Gastroesophageal sphincter (tissue), 4 donors: Measurements from ENCODE around the gene HSD11B1L. TPM values are rescaled to one million over a fixed set of nuclear protein-coding genes. Genes with fewer than 3 reads are reported as not detected.

Experiments
- ATAC-seq: fragments of 150-250 bp; one replicate; pipeline ENCODE4 v1.9.1; 2016; ENCODE audit warnings: mild to moderate bottlenecking, moderate library complexity
- H3K27ac ChIP-seq, 4 donors: fragments of 200-600 bp; sonication (generic) in 3 of 4; 1 replicate in 3 of 4; 2 replicates in 1 of 4; pipeline ENCODE4 v1.5.1; 2016 to 2019
- H3K27me3 ChIP-seq: fragments of 200-600 bp; sonication (generic); one replicate; pipeline ENCODE4 v1.5.1; 2019
- H3K36me3 ChIP-seq, 2 donors: fragments of 200-600 bp; sonication (generic); one replicate each; pipeline ENCODE4 v1.5.1; 2019; ENCODE audit warnings: control low read depth in 1 of 2
- H3K4me1 ChIP-seq, 3 donors: fragments of 200-600 bp; sonication (generic); 1 replicate in 2 of 3; 2 replicates in 1 of 3; pipeline ENCODE4 v1.5.1; 2016 to 2019; ENCODE audit warnings: control low read depth in 2 of 3
- H3K4me3 ChIP-seq, 2 donors: fragments of 200-600 bp; sonication (generic); one replicate each; pipeline ENCODE4 v1.5.1; 2019; ENCODE audit warnings: mild to moderate bottlenecking in 1 of 2, moderate library complexity in 1 of 2
- H3K9me3 ChIP-seq, 3 donors: fragments of 200-600 bp; sonication (generic); one replicate each; pipeline ENCODE4 v1.5.1; 2017 to 2019; ENCODE audit warnings: control low read depth in 2 of 3
- CTCF ChIP-seq, 4 experiments: fragments of 200-600 bp in 2 of 4; fragments of 450-650 bp in 2 of 4; sonication (generic) in 1 of 4; IDR thresholded peaks; one replicate each; pipeline ENCODE4 v1.5.1; 2017 to 2019; ENCODE audit warnings: antibody characterized with exemption in 4 of 4, mild to moderate bottlenecking in 2 of 4, moderate library complexity in 2 of 4
- EP300 ChIP-seq: sonication (generic); formaldehyde crosslinking; IDR thresholded peaks from one replicate; pipeline ENCODE4 v1.6.1; 2017; ENCODE audit warnings: antibody characterized with exemption, mild to moderate bottlenecking
- POLR2A ChIP-seq, 2 donors: fragments of 450-650 bp; IDR thresholded peaks; one replicate each; pipeline ENCODE4 v1.6.1; 2017; ENCODE audit warnings: antibody characterized with exemption in 2 of 2, mild to moderate bottlenecking in 2 of 2, moderate library complexity in 1 of 2
- POLR2AphosphoS5 ChIP-seq: sonication (generic); formaldehyde crosslinking; IDR thresholded peaks from one replicate; pipeline ENCODE4 v1.6.1; 2017; ENCODE audit warnings: antibody characterized with exemption
- WGBS, 2 donors: methylation state at CpG; one replicate each; pipeline ENCODE4 v1.1.5; 2018; ENCODE audit warnings: low coverage in 1 of 2; 5-methylcytosine and 5-hydroxymethylcytosine counted together
- total RNA-seq, 4 donors: library from RNA; depleted of rRNA; stranded (reverse); fragments of >200 nt; gene quantifications; one replicate each; pipeline ENCODE4 v1.1.0, GENCODE V29; 2016

Gene HSD11B1L
- total RNA-seq, 4 donors from 2014 or later = 11.2 to 22.9 (median 18.9) TPM

DNA sequence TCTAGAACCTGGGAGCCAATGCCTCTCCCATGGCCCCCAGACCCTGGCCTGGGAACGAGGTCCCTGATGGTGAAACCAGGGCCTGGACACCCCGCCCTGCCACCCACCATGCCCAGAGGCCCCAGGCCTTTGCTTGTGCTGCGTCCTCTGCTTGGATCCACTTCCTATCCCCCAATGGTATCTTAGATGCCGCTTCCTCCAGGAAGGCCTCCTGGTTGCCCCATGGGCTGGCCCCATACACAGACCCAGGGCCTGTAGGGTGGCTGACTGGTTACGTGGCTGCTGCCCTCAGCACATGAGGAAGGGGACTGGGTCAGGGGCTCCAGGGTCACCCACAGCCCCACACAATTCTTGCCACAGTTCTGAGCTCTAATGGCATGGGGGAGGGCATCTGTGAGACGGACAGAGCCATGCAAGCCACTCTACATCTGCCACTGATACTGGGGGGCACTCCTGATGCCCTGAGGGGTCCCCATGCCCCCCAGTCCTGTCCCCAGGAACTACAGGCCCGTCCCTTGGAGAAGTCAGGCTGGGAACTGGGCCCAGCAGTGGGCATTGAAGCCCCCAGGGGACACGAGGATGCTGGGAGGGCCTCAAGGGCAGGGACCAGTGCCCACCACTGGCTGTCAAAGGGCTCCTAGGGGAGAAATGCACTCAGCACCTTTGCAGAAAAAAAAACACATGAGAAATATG is 14.3 kb downstream of the HSD11B1L start:
- WGBS, 2 donors = 100% methylated on average over 1 to 3 of the region's 8 CpGs
- Histone ChIP-seq H3K27me3 (no peaks in the 10 kb centered on the region), H3K27ac (no peak overlapping the region), H3K4me1 (peaks cover 0 to 37% (median 11%) of the 10 kb centered on the region in 3 donors), H3K36me3 (peaks cover 0 to 88% of the 10 kb centered on the region in 2 donors), H3K4me3 (no peak overlapping the region), H3K9me3 (no peaks in the 10 kb centered on the region)
- ATAC-seq = no peak
- TF ChIP-seq CTCF (IDR thresholded peaks at IDR 0.05) (no peak), EP300 (no peak)

DNA sequence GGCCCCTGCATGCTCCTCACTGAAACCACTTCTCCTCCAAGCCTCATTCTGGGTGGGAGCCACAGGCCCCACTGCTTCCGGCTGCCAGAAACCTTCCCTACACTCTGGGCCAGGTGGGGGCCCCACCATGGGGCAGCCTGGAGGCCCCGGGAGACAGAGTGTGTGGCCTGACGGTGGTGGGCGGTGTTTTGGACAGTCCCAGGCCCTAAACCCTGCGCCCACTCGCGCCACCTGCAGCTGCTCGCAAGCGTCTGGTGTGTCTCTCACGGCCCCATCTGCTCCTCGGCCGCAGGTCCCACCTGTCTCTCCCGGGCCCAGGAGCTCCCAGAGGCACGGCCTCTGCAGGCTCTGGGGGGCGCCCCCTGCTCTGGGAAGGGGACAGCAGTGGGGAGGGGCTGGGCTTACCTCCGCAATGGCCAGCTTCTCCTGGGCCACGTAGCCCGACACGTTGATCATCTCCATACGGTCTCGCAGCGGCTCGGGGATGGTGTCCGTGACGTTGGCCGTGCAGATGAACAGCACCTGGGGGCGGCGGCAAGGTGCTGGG is 14.9 kb downstream of the HSD11B1L start:
- no peaks in the 10 kb centered on the region for H3K27me3 ChIP-seq
- no peaks in the 10 kb centered on the region for H3K9me3 ChIP-seq
- ATAC-seq = no peak
- TF ChIP-seq POLR2A (IDR thresholded peaks at IDR 0.05) = no peak
- no peak for TF ChIP-seq CTCF (IDR thresholded peaks at IDR 0.05)
- no peak for TF ChIP-seq POLR2AphosphoS5
- TF ChIP-seq EP300 = no peak
- H3K4me1 ChIP-seq = peaks cover 0 to 36% (median 11%) of the 10 kb centered on the region in 3 donors
- H3K27ac ChIP-seq = no peak overlapping the region
- no peak overlapping the region for H3K4me3 ChIP-seq
- WGBS, 2 donors = no CpG with 5 or more reads among the region's 28 CpGs
- H3K36me3 ChIP-seq = peaks cover 0 to 94% of the 10 kb centered on the region in 2 donors

DNA sequence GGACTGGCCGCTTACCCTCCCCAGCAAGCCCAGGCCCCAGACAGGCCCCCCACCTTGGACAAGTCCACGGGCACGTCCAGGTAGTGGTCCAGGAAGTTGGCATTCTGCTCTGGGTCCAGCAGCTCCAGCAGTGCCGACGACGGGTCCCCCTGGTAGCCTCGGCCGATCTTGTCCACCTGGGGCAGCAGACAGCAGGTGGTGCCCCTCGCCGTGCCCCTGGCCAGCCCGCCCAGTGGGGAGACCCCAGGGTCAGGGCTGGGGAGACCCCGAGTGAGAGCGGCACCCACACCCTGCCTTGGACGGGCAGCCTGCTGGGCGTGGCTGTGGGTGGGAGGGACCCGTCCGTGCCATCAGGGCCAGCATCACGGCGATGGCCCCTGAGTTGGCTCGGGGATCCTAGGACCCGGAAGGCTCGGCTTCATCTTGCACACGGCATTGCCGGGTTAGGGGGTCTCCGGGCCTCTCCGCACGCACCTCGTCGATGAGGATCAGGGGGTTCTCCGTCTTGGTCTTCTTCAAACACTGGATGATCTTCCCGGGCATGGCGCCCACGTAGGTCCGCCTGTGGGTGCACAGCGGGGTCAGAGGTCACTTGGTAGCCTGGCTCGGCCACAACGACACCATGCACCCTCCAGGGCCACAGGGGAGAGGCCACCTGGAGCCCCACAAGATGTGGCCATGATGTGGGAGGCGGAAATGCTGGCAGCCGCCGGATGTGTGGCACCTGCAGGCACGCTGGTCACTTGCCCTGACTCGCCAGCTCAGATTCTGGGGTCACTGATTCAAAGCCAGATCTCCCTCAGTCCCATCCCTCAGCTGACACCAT is 15.6 kb downstream of the HSD11B1L start:
- peaks cover 0 to 100% of the 10 kb centered on the region in 2 donors for H3K36me3 ChIP-seq
- no CpG with 5 or more reads among the region's 42 CpGs for WGBS, 2 donors
- H3K9me3 ChIP-seq = no peaks in the 10 kb centered on the region
- ATAC-seq = no peak
- H3K4me1 ChIP-seq = peaks cover 0 to 29% (median 10%) of the 10 kb centered on the region in 3 donors
- H3K27me3 ChIP-seq = no peaks in the 10 kb centered on the region
- TF ChIP-seq POLR2A (IDR thresholded peaks at IDR 0.05) (no peak), CTCF (IDR thresholded peaks at IDR 0.05) (no peak), EP300 (no peak), POLR2AphosphoS5 (no peak)
- no peak overlapping the region for H3K4me3 ChIP-seq
- H3K27ac ChIP-seq = no peak overlapping the region

DNA sequence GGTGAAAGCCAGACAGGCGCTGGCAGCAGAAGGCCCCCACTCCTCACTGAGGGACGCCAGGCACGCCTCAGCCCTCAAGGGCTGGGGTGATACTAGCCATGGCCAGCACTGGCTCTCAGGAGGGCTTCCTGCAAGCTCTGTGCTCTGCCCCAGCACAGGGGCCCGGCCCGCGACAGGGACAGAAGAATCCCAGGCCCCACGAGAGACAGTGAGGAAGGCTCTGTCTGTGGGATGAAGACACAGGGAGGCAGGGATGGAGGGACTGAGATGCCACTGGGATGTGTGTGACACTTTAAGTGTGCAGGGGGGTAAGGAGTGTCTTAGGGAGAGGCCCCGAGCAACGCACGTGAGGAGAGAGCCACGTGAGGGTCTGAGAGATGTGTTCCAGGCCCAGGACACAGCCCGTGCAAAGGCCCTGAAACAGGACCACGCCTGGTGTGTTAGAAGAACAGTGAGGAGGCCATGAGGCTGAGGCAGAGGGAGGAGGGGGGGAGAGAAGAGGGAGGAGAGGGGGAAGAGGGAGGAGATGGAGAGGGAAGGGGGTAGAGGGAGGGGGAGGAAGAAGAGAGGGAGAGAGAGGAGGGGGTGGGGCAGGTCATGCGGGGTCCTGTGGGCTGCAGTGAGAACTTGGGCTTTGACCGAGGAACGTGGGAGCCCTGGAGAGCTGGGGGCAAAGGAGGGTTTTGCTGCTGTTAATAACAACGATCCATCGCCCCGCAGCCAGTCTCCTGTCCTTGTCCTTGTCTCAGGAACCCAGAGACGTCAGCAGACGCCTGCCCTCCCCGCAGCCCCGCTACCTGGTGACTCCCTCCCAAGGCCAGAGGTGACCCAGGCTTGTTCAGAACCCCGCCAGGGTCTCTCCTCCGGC is 16.4 kb downstream of the HSD11B1L start:
- 40 to 48% methylated on average over 8 to 9 of the region's 25 CpGs for WGBS, 2 donors
- Histone ChIP-seq H3K27me3 (no peaks in the 10 kb centered on the region), H3K27ac (peak overlapping the region in 1 of 4 donors; percentile 31), H3K4me1 (peaks cover 0 to 21% (median 2%) of the 10 kb centered on the region in 3 donors), H3K9me3 (no peaks in the 10 kb centered on the region), H3K4me3 (no peak overlapping the region), H3K36me3 (peaks cover 0 to 99% of the 10 kb centered on the region in 2 donors)
- ATAC-seq = no peak
- TF ChIP-seq CTCF (IDR thresholded peaks at IDR 0.05) = no peak
- TF ChIP-seq POLR2A (IDR thresholded peaks at IDR 0.05) = no peak
